ENCODE results near the gene NUF2.
"Not testable (repeated sequence)": the region's sequence is repeated elsewhere in the genome, so short reads cannot be mapped to it uniquely, and the experiment has no call there.

NUF2 gene

GRCh38 chr1:163337631-163338030 lies 15.9 kb downstream of the NUF2 start:
- DNase-seq = no peak

GRCh38 chr1:163346326-163346870 lies 24.6 kb downstream of the NUF2 start:
- no peak for DNase-seq

- DNase-seq = no peak
These were observed 25.4 kb downstream of the NUF2 start for GRCh38 chr1:163347106-163347505.

GRCh38 chr1:163351912-163352311 lies 30.2 kb downstream of the NUF2 start:
- DNase-seq = no peak

GRCh38 chr1:163357378-163357777 lies 35.6 kb downstream of the NUF2 start:
- DNase-seq = no peak

- not testable (repeated sequence) for DNase-seq
These were observed 36.4 kb downstream of the NUF2 start for GRCh38 chr1:163358172-163358571.

GRCh38 chr1:163361123-163361934 lies 39.6 kb downstream of the NUF2 start:
- DNase-seq = no peak

- DNase-seq = no peak
These were observed 43.4 kb downstream of the NUF2 start for GRCh38 chr1:163365186-163365585.

GRCh38 chr1:163366555-163366954 lies 44.8 kb downstream of the NUF2 start:
- DNase-seq = no peak

- no peak for DNase-seq
These were observed 46.0 kb downstream of the NUF2 start for GRCh38 chr1:163367721-163368120.

GRCh38 chr1:163372576-163372975 lies 50.8 kb downstream of the NUF2 start:
- no peak for DNase-seq

- DNase-seq = no peak
These were observed 56.8 kb downstream of the NUF2 start for GRCh38 chr1:163378554-163378953.

GRCh38 chr1:163379801-163380200 lies 58.0 kb downstream of the NUF2 start:
- DNase-seq = no peak

GRCh38 chr1:163381487-163382184 lies 59.9 kb downstream of the NUF2 start:
- no peak for DNase-seq

- DNase-seq = no peak
These were observed 60.6 kb downstream of the NUF2 start for GRCh38 chr1:163382395-163382794.

- no peak for DNase-seq
These were observed 65.4 kb downstream of the NUF2 start for GRCh38 chr1:163387146-163387545.

GRCh38 chr1:163388970-163389369 lies 67.2 kb downstream of the NUF2 start:
- DNase-seq = no peak

- DNase-seq = no peak
These were observed 74.0 kb downstream of the NUF2 start for GRCh38 chr1:163395790-163396189.

- DNase-seq = no peak
These were observed 75.9 kb downstream of the NUF2 start for GRCh38 chr1:163397451-163398200.

GRCh38 chr1:163399001-163399400 lies 77.2 kb downstream of the NUF2 start:
- DNase-seq = no peak

- no peak for DNase-seq
These were observed 78.3 kb downstream of the NUF2 start for GRCh38 chr1:163399976-163400601.

GRCh38 chr1:163401211-163401610 lies 79.5 kb downstream of the NUF2 start:
- no peak for DNase-seq

Measured in inflammatory macrophage treated with lipopolysaccharide for 1 hour (primary cell).